ENCODE results near the gene BEX4.

Gene BEX4

DNA sequence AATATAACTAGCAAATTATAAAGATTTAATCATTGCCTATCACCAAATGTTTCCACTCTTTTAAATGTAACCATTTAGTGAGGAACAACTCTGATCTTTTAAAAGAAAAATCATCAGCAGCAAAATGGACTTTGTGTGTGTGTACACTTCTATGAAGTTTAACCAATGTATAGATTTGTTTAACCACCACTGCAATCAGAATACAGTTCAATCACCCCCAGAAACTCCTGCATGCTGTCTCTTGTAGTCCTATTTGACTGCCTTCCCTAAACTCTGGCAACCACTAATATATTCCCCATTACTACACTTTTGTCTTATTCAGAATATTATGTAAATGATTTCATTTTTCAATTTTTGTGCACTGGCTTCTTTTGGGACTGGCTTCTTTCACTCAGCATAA is 41.7 kb downstream of the BEX4 start:
- DNase-seq = no peak

GRCh38 chrX:103258275-103258674 is 43.4 kb downstream of the BEX4 start:
- no peak for DNase-seq
- H3K9me3 ChIP-seq (ENCODE audit: severe bottlenecking) = no peaks in the 10 kb centered on the region
- no peaks in the 10 kb centered on the region for H3K36me3 ChIP-seq
- H3K27me3 ChIP-seq (ENCODE audit: insufficient read depth, low read depth, severe bottlenecking) = peaks cover 19% of the 10 kb centered on the region
- no peak overlapping the region for H3K4me3 ChIP-seq (ENCODE audit: low read depth, low read length)
- TF ChIP-seq CTCF (IDR thresholded peaks at IDR 0.05; ENCODE audit: low read depth, low read length) = no peak
- H3K27ac ChIP-seq = no peak overlapping the region

More for the DNA sequence above, 41.7 kb downstream of the BEX4 start:
- Histone ChIP-seq H3K36me3 (no peaks in the 10 kb centered on the region; the same call in 1 of the 2 replicates), H3K4me3 (ENCODE audit: low read depth, low read length) (no peak overlapping the region), H3K27me3 (ENCODE audit: insufficient read depth, low read depth, severe bottlenecking) (peaks cover 19% of the 10 kb centered on the region), H3K9me3 (ENCODE audit: severe bottlenecking) (no peaks in the 10 kb centered on the region), H3K27ac (no peak overlapping the region)
- no peak for TF ChIP-seq CTCF (IDR thresholded peaks at IDR 0.05; ENCODE audit: low read depth, low read length)
